Suprapubic skin (tissue), 4 donors: ENCODE data around the gene POLR2M. TPM values are rescaled to one million over a fixed set of nuclear protein-coding genes. Genes with fewer than 3 reads are reported as not detected.

ENCODE experiments used
- DNase-seq, 2 donors: peaks; one replicate each; pipeline ENCODE4 v3.0.0-alpha.2; 2019; ENCODE audit warnings: low spot score in 2 of 2
- H3K27ac ChIP-seq: fragments of 200-600 bp; sonication (generic); one replicate; pipeline ENCODE4 v1.5.1; 2019
- H3K27me3 ChIP-seq: fragments of 200-600 bp; sonication (generic); one replicate; pipeline ENCODE4 v1.5.1; 2019
- H3K36me3 ChIP-seq: fragments of 200-600 bp; sonication (generic); one replicate; pipeline ENCODE4 v1.5.1; 2019
- H3K4me1 ChIP-seq: fragments of 200-600 bp; sonication (generic); one replicate; pipeline ENCODE4 v1.5.1; 2019
- H3K4me3 ChIP-seq: fragments of 200-600 bp; sonication (generic); one replicate; pipeline ENCODE4 v1.5.1; 2019; ENCODE audit warnings: mild to moderate bottlenecking
- H3K9me3 ChIP-seq: fragments of 200-600 bp; sonication (generic); one replicate; pipeline ENCODE4 v1.5.1; 2019
- EP300 ChIP-seq: sonication (generic); formaldehyde crosslinking; IDR thresholded peaks from one replicate; pipeline ENCODE4 v1.6.1; 2017; ENCODE audit warnings: antibody characterized with exemption
- POLR2A ChIP-seq, 2 donors: fragments of 450-650 bp; IDR thresholded peaks; one replicate each; pipeline ENCODE4 v1.6.1; 2017; ENCODE audit warnings: antibody characterized with exemption in 2 of 2, mild to moderate bottlenecking in 2 of 2, moderate library complexity in 2 of 2
- POLR2AphosphoS5 ChIP-seq, 3 donors: sonication (generic); formaldehyde crosslinking; IDR thresholded peaks; one replicate each; pipeline ENCODE4 v1.6.1; 2017; ENCODE audit warnings: antibody characterized with exemption in 3 of 3
- WGBS: methylation state at CpG from one replicate; pipeline ENCODE4 v1.1.5; 2018; 5-methylcytosine and 5-hydroxymethylcytosine counted together
- total RNA-seq, 4 donors: library from RNA; depleted of rRNA; stranded (reverse); fragments of >200 nt; gene quantifications; one replicate each; pipeline ENCODE4 v1.1.0, GENCODE V29; 2016
- TF ChIP-seq, protein P1 (sequence below), 2 donors: fragments of 200-600 bp in 1 of 2; fragments of 450-650 bp in 1 of 2; sonication (generic) in 1 of 2; IDR thresholded peaks; one replicate each; pipeline ENCODE4 v1.5.1; 2016 to 2019; ENCODE audit warnings: antibody characterized with exemption in 2 of 2, mild to moderate bottlenecking in 1 of 2, moderate library complexity in 1 of 2

Gene POLR2M
- total RNA-seq, 4 donors from 2014 or later: 61.9 to 329 (median 135) TPM

DNA sequence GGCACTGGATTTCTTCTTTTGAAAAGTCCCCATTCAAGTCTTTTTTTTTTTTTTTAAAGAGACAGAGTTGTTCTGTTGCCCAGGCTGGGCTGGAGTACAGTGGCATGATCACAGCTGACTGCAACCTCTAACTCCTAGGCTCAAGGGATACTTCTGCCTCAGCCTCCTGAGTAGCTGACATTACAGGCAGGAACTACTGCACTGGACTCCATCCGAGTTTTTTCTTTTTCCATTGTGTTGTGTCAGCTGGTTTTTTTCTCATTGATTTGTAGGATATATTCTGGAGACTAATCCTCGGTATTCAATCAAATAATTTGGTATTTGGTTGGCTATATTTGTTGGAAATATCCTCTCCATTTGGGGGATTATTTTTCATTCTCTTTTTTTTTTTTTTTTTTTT, 11.8 kb downstream of the POLR2M start:
- WGBS: 77% methylated on average over 2 of the region's 2 CpGs
- Histone ChIP-seq H3K9me3 (no peaks in the 10 kb centered on the region), H3K36me3 (peaks cover 37% of the 10 kb centered on the region), H3K4me1 (peaks cover 5% of the 10 kb centered on the region), H3K27ac (no peak overlapping the region), H3K27me3 (no peaks in the 10 kb centered on the region), H3K4me3 (no peak overlapping the region)
- TF ChIP-seq EP300: no peak
- TF ChIP-seq, protein P1, sequence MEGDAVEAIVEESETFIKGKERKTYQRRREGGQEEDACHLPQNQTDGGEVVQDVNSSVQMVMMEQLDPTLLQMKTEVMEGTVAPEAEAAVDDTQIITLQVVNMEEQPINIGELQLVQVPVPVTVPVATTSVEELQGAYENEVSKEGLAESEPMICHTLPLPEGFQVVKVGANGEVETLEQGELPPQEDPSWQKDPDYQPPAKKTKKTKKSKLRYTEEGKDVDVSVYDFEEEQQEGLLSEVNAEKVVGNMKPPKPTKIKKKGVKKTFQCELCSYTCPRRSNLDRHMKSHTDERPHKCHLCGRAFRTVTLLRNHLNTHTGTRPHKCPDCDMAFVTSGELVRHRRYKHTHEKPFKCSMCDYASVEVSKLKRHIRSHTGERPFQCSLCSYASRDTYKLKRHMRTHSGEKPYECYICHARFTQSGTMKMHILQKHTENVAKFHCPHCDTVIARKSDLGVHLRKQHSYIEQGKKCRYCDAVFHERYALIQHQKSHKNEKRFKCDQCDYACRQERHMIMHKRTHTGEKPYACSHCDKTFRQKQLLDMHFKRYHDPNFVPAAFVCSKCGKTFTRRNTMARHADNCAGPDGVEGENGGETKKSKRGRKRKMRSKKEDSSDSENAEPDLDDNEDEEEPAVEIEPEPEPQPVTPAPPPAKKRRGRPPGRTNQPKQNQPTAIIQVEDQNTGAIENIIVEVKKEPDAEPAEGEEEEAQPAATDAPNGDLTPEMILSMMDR (IDR thresholded peaks at IDR 0.05): no peak
- no peak for TF ChIP-seq POLR2A (IDR thresholded peaks at IDR 0.05)
- no peak for TF ChIP-seq POLR2AphosphoS5 (IDR thresholded peaks at IDR 0.05)
- no peak for DNase-seq

- no peak for DNase-seq
- peaks cover 5% of the 10 kb centered on the region for H3K4me1 ChIP-seq
- H3K36me3 ChIP-seq: peaks cover 20% of the 10 kb centered on the region
Measured at GRCh38 chr15:57720867-57721266, 14.4 kb downstream of the POLR2M start.

DNA sequence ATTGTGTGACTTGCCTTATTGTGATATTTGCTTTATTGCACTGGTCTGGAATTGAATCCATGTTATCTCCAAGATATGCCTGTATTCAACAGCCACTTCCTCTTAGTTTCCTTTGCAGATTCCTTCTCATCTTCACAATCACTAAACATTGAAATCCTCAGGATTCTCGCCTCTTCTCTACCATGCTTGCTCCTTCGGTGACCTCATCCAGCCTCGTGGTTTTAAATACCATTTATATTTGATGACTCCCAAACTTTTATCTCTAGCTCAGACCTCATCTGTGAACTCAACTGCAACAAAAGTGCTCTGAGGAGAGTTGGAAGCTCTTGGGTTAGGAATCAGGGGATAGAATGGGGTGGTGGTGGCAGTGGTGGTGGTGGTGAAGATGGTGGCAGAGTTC, 19.9 kb downstream of the POLR2M start:
- 63% methylated on average over 3 of the region's 3 CpGs for WGBS
- TF ChIP-seq EP300 (no peak), POLR2A (IDR thresholded peaks at IDR 0.05) (no peak), POLR2AphosphoS5 (IDR thresholded peaks at IDR 0.05) (no peak)
- TF ChIP-seq, protein P1 (IDR thresholded peaks at IDR 0.05): no peak
- H3K27ac ChIP-seq: no peak overlapping the region
- no peaks in the 10 kb centered on the region for H3K9me3 ChIP-seq
- H3K4me3 ChIP-seq: no peak overlapping the region
- H3K4me1 ChIP-seq: peaks cover 10% of the 10 kb centered on the region
- no peaks in the 10 kb centered on the region for H3K36me3 ChIP-seq
- no peak for DNase-seq
- no peaks in the 10 kb centered on the region for H3K27me3 ChIP-seq

More at GRCh38 chr15:57720867-57721266, 14.4 kb downstream of the POLR2M start:
- Histone ChIP-seq H3K9me3 (no peaks in the 10 kb centered on the region), H3K27me3 (no peaks in the 10 kb centered on the region), H3K4me3 (no peak overlapping the region), H3K27ac (no peak overlapping the region)
- WGBS: 33% methylated on average over 3 of the region's 3 CpGs
- TF ChIP-seq, protein P1 (IDR thresholded peaks at IDR 0.05): no peak
- no peak for TF ChIP-seq POLR2A (IDR thresholded peaks at IDR 0.05)
- TF ChIP-seq POLR2AphosphoS5 (IDR thresholded peaks at IDR 0.05): no peak
- no peak for TF ChIP-seq EP300

DNA sequence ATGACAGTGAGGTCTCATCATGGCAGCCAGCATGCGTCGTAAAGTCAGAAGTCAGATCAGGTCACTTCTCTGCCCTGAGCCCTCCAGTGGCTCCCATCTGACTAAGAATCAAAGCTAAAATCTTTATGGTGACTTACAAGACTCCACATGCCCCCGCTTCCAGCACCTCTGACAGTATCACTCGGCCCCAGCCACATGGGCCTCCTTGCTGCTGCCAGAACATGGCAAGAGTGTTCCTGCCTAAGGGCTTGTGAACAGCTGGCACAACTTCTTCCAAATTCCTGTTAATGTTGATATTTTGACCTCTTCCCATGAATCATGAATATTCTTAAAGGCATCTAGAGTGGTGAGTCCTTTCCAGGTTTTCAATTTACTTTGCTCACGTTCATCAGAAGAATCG, 20.5 kb downstream of the POLR2M start:
- Histone ChIP-seq H3K9me3 (no peaks in the 10 kb centered on the region), H3K4me3 (no peak overlapping the region), H3K27me3 (no peaks in the 10 kb centered on the region), H3K36me3 (no peaks in the 10 kb centered on the region), H3K4me1 (peaks cover 10% of the 10 kb centered on the region), H3K27ac (no peak overlapping the region)
- 65% methylated on average over 6 of the region's 6 CpGs for WGBS
- TF ChIP-seq, protein P1 (IDR thresholded peaks at IDR 0.05): no peak
- TF ChIP-seq EP300 (no peak), POLR2AphosphoS5 (IDR thresholded peaks at IDR 0.05) (no peak), POLR2A (IDR thresholded peaks at IDR 0.05) (no peak)
- no peak for DNase-seq

- H3K4me1 ChIP-seq: peaks cover 10% of the 10 kb centered on the region
- H3K27me3 ChIP-seq: no peaks in the 10 kb centered on the region
- no peak overlapping the region for H3K4me3 ChIP-seq
- DNase-seq: no peak
- H3K36me3 ChIP-seq: no peaks in the 10 kb centered on the region
- TF ChIP-seq POLR2A (IDR thresholded peaks at IDR 0.05): no peak
- TF ChIP-seq POLR2AphosphoS5 (IDR thresholded peaks at IDR 0.05): no peak
- no peak for TF ChIP-seq EP300
- TF ChIP-seq, protein P1 (IDR thresholded peaks at IDR 0.05): no peak
- H3K9me3 ChIP-seq: no peaks in the 10 kb centered on the region
- 94% methylated on average over 8 of the region's 8 CpGs for WGBS
- H3K27ac ChIP-seq: no peak overlapping the region
Measured at GRCh38 chr15:57728436-57728835, 21.9 kb downstream of the POLR2M start.
